HepG2 (cell line): Measurements from ENCODE around the gene NSL1. TPM values are rescaled to one million over a fixed set of nuclear protein-coding genes. Genes with fewer than 3 reads are reported as not detected.

Experiments
- ARID2 ChIP-seq: sonication (generic); formaldehyde crosslinking; IDR thresholded peaks from 2 replicates; pipeline ENCODE4 v1.8.1; 2022; ENCODE audit warnings: mild to moderate bottlenecking, missing genetic modification reagents, borderline replicate concordance
- GABPB1 ChIP-seq: IDR thresholded peaks from 2 replicates; pipeline ENCODE4 v1.6.1; 2016; ENCODE audit warnings: mild to moderate bottlenecking, missing genetic modification reagents, moderate library complexity, missing compliant biosample characterization
- HOXD1 ChIP-seq: sonication (generic); formaldehyde crosslinking; IDR thresholded peaks from 2 replicates; pipeline ENCODE4 v1.5.0; 2020; ENCODE audit warnings: missing genetic modification reagents
- IRX3 ChIP-seq: sonication (generic); formaldehyde crosslinking; IDR thresholded peaks from 2 replicates; pipeline ENCODE4 v1.8.1; 2023; ENCODE audit warnings: mild to moderate bottlenecking, low read depth, missing genetic modification reagents, borderline replicate concordance
- PTBP1 ChIP-seq: fragments of 200-400 bp; formaldehyde crosslinking; IDR thresholded peaks from 2 replicates; pipeline ENCODE4 v1.6.1; 2018; ENCODE audit warnings: low read length, low read depth; ENCODE audit not compliant: poor library complexity, severe bottlenecking
- RARA ChIP-seq: IDR thresholded peaks from 2 replicates; pipeline ENCODE4 v1.6.1; 2016; ENCODE audit warnings: missing genetic modification reagents, missing compliant biosample characterization
- RFX1 ChIP-seq: fragments of 450-650 bp; IDR thresholded peaks from 2 replicates; pipeline ENCODE4 v1.6.1; 2017
- RFX3 ChIP-seq: IDR thresholded peaks from 2 replicates; pipeline ENCODE4 v1.6.1; 2016; ENCODE audit warnings: missing biosample characterization, missing genetic modification reagents
- SAP130 ChIP-seq: IDR thresholded peaks from 2 replicates; pipeline ENCODE4 v1.6.1; 2016; ENCODE audit warnings: low read depth
- SIX4 ChIP-seq: sonication (generic); formaldehyde crosslinking; IDR thresholded peaks from 2 replicates; pipeline ENCODE4 v1.4.0; 2020; ENCODE audit warnings: missing genetic modification reagents
- STAG1 ChIP-seq: sonication (generic); formaldehyde crosslinking; IDR thresholded peaks from 2 replicates; pipeline ENCODE4 v1.4.0; 2020; ENCODE audit warnings: missing genetic modification reagents
- TCF7L2 ChIP-seq: IDR thresholded peaks from 2 replicates; pipeline ENCODE4 v1.6.1; 2011; ENCODE audit warnings: mild to moderate bottlenecking, low read depth, low read length, moderate library complexity
- ZFAT ChIP-seq: sonication (generic); formaldehyde crosslinking; conservative IDR thresholded peaks from 2 replicates; pipeline ENCODE4 v1.8.1; 2023; ENCODE audit warnings: missing genetic modification reagents, inconsistent platforms
- ZFY ChIP-seq: sonication (generic); formaldehyde crosslinking; IDR thresholded peaks from 2 replicates; pipeline ENCODE4 v1.4.0; 2020; ENCODE audit warnings: missing genetic modification reagents
- ZNF274 ChIP-seq: sonication (generic); formaldehyde crosslinking; IDR thresholded peaks from 2 replicates; pipeline ENCODE4 v1.5.1; 2020; ENCODE audit warnings: mild to moderate bottlenecking, missing genetic modification reagents
- ZNF446 ChIP-seq: sonication (generic); formaldehyde crosslinking; IDR thresholded peaks from 2 replicates; pipeline ENCODE4 v1.5.0; 2020; ENCODE audit warnings: mild to moderate bottlenecking, missing genetic modification reagents
- ZNF605 ChIP-seq: sonication (generic); formaldehyde crosslinking; IDR thresholded peaks from 2 replicates; pipeline ENCODE4 v1.8.0; 2022; ENCODE audit warnings: mild to moderate bottlenecking, missing genetic modification reagents
- ZNF788 ChIP-seq: sonication (generic); formaldehyde crosslinking; IDR thresholded peaks from 2 replicates; pipeline ENCODE4 v1.5.0; 2020; ENCODE audit warnings: mild to moderate bottlenecking, missing genetic modification reagents, borderline replicate concordance
- ZZZ3 ChIP-seq: sonication (generic); formaldehyde crosslinking; IDR thresholded peaks from 2 replicates; pipeline ENCODE4 v1.4.0; 2020; ENCODE audit warnings: missing genetic modification reagents, mild to moderate bottlenecking, borderline replicate concordance
- polyA plus RNA-seq, 8 experiments: library from polyadenylated mRNA; depleted of rRNA in 3 of 8; stranded (reverse) in 7 of 8; unstranded in 1 of 8; fragments of >200 nt; fragmentation: Illumina TruSeq in 4 of 8; extraction: Trizol in 4 of 8; gene quantifications; 2 replicates each; pipeline versions ENCODE4 v1.2.1 to v1.2.3, GENCODE V29; 2011 to 2016; ENCODE audit warnings: low read depth in 4 of 8, missing spikeins in 1 of 8, mixed read lengths in 1 of 8; ENCODE audit not compliant: insufficient read depth in 1 of 8
- total RNA-seq, 5 experiments: library from RNA; depleted of rRNA; stranded (reverse); fragments of >200 nt; fragmentation: Illumina TruSeq; extraction: Trizol; gene quantifications; 2 replicates each; pipeline ENCODE4 v1.2.3, GENCODE V29; 2016; ENCODE audit warnings: low read depth in 1 of 5
- TF ChIP-seq, protein P1 (sequence below): sonication (generic); formaldehyde crosslinking; IDR thresholded peaks from 2 replicates; pipeline ENCODE4 v1.9.0; 2022; ENCODE audit warnings: missing genetic modification reagents, mild to moderate bottlenecking, borderline replicate concordance
- TF ChIP-seq, protein P2 (sequence below): sonication (generic); formaldehyde crosslinking; IDR thresholded peaks from 2 replicates; pipeline ENCODE4 v1.8.0; 2022; ENCODE audit warnings: mild to moderate bottlenecking, missing genetic modification reagents; ENCODE audit not compliant: insufficient replicate concordance
- TF ChIP-seq, protein P3 (sequence below): sonication (generic); formaldehyde crosslinking; IDR thresholded peaks from 2 replicates; pipeline ENCODE4 v1.5.0; 2020; ENCODE audit warnings: mild to moderate bottlenecking, missing genetic modification reagents, moderate library complexity
- TF ChIP-seq, protein P4 (sequence below): sonication (generic); formaldehyde crosslinking; IDR thresholded peaks from 2 replicates; pipeline ENCODE4 v1.8.0; 2022; ENCODE audit warnings: mild to moderate bottlenecking, missing genetic modification reagents, moderate library complexity

Gene NSL1
- total and polyA plus RNA-seq, 2 of the 13 experiments (the other 11 are each of a cell fraction or from before 2014, with no cell fraction given), result 34.5 to 77.4 TPM

DNA sequence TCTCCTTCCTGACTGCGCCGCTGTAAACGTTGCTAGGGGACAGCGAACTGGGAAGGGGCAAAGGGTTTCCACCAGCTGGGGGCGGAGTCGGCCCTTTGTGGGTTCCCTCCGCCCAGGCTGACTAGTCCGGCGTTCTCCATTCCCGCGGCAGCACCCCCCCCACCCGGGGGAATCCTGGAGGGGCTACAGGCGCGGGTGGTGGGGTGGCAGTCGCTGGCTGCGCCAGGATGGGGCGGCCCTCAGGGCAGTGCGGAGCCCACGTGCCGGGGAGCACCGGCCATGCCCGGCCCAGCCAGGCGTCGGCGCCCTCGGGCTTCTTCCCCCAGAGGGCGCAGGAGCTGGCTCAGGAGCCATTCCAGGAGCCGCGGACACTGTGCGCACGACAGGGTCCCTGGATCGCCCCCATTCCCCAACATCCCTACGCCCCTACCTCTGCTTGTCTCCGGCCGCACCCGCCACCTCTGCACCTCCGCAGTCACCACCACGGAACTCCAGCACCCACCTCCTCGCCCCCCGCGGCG, 92.4 kb downstream of the NSL1 start (continued):
- TF ChIP-seq, protein P1, sequence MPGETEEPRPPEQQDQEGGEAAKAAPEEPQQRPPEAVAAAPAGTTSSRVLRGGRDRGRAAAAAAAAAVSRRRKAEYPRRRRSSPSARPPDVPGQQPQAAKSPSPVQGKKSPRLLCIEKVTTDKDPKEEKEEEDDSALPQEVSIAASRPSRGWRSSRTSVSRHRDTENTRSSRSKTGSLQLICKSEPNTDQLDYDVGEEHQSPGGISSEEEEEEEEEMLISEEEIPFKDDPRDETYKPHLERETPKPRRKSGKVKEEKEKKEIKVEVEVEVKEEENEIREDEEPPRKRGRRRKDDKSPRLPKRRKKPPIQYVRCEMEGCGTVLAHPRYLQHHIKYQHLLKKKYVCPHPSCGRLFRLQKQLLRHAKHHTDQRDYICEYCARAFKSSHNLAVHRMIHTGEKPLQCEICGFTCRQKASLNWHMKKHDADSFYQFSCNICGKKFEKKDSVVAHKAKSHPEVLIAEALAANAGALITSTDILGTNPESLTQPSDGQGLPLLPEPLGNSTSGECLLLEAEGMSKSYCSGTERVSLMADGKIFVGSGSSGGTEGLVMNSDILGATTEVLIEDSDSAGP (CRISPR knock-in tag), result peak; percentile 52; the same call in 1 of the 2 replicates
- 0 out of 2 replicates have a peak, but pooled peaks have one; percentile 39 for TF ChIP-seq ZNF446 (CRISPR knock-in tag)
- TF ChIP-seq ZZZ3 (CRISPR knock-in tag), result no peak
- TF ChIP-seq ARID2 (CRISPR knock-in tag), result peak; percentile 64; the same call in 1 of the 2 replicates
- TF ChIP-seq ZFY (CRISPR knock-in tag), result 0 out of 2 replicates have a peak, but pooled peaks have one; percentile 33
- TF ChIP-seq, protein P2, sequence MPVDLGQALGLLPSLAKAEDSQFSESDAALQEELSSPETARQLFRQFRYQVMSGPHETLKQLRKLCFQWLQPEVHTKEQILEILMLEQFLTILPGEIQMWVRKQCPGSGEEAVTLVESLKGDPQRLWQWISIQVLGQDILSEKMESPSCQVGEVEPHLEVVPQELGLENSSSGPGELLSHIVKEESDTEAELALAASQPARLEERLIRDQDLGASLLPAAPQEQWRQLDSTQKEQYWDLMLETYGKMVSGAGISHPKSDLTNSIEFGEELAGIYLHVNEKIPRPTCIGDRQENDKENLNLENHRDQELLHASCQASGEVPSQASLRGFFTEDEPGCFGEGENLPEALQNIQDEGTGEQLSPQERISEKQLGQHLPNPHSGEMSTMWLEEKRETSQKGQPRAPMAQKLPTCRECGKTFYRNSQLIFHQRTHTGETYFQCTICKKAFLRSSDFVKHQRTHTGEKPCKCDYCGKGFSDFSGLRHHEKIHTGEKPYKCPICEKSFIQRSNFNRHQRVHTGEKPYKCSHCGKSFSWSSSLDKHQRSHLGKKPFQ (CRISPR knock-in tag), result peak; percentile 31
- TF ChIP-seq ZFAT (CRISPR knock-in tag), result no peak
- peak; percentile 26 for TF ChIP-seq PTBP1
- peak; percentile 48; the same call in 1 of the 2 replicates for TF ChIP-seq SAP130 (CRISPR knock-in tag)
- no peak for TF ChIP-seq TCF7L2
- TF ChIP-seq RARA (CRISPR knock-in tag), result no peak
- TF ChIP-seq, protein P3, sequence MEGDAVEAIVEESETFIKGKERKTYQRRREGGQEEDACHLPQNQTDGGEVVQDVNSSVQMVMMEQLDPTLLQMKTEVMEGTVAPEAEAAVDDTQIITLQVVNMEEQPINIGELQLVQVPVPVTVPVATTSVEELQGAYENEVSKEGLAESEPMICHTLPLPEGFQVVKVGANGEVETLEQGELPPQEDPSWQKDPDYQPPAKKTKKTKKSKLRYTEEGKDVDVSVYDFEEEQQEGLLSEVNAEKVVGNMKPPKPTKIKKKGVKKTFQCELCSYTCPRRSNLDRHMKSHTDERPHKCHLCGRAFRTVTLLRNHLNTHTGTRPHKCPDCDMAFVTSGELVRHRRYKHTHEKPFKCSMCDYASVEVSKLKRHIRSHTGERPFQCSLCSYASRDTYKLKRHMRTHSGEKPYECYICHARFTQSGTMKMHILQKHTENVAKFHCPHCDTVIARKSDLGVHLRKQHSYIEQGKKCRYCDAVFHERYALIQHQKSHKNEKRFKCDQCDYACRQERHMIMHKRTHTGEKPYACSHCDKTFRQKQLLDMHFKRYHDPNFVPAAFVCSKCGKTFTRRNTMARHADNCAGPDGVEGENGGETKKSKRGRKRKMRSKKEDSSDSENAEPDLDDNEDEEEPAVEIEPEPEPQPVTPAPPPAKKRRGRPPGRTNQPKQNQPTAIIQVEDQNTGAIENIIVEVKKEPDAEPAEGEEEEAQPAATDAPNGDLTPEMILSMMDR (CRISPR knock-in tag), result peak; percentile 68
- peak; percentile 58 for TF ChIP-seq STAG1
- peak; percentile 64 for TF ChIP-seq ZNF274 (CRISPR knock-in tag)
- TF ChIP-seq RFX3 (CRISPR knock-in tag), result peak; percentile 62
- TF ChIP-seq ZNF788 (CRISPR knock-in tag), result 0 out of 2 replicates have a peak, but pooled peaks have one; percentile 43
- peak; percentile 64; the same call in 1 of the 2 replicates for TF ChIP-seq GABPB1 (CRISPR knock-in tag)
- TF ChIP-seq ZNF605 (CRISPR knock-in tag), result 0 out of 2 replicates have a peak, but pooled peaks have one; percentile 21
- TF ChIP-seq HOXD1, result peak; percentile 28; the same call in 1 of the 2 replicates
- peak; percentile 36; the same call in 1 of the 2 replicates for TF ChIP-seq IRX3 (CRISPR knock-in tag)
- peak; percentile 40; the same call in 1 of the 2 replicates for TF ChIP-seq RFX1
- TF ChIP-seq, protein P4, sequence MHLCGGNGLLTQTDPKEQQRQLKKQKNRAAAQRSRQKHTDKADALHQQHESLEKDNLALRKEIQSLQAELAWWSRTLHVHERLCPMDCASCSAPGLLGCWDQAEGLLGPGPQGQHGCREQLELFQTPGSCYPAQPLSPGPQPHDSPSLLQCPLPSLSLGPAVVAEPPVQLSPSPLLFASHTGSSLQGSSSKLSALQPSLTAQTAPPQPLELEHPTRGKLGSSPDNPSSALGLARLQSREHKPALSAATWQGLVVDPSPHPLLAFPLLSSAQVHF, result 0 out of 2 replicates have a peak, but pooled peaks have one; percentile 49
- TF ChIP-seq SIX4 (CRISPR knock-in tag), result no peak
